Fibroblast of lung (primary cell): ENCODE measurements around the gene SLIT3.

Experiments used
- CTCF ChIP-seq, 2 donors: IDR thresholded peaks in 1 of 2; conservative IDR thresholded peaks in 1 of 2; 1 replicate in 1 of 2; 2 replicates in 1 of 2; pipeline ENCODE4 v1.5.1; 2011 to 2012; ENCODE audit warnings: low read length in 2 of 2, control low read depth in 1 of 2, inconsistent platforms in 1 of 2, low read depth in 1 of 2, mild to moderate bottlenecking in 1 of 2
- EZH2 ChIP-seq: IDR thresholded peaks from 2 replicates; pipeline ENCODE4 v1.5.1; 2012; ENCODE audit warnings: low read length, control low read depth, mild to moderate bottlenecking; ENCODE audit errors: missing control alignments

- no peak for TF ChIP-seq CTCF (conservative IDR thresholded peaks at IDR 0.05 in 1 of 2, IDR thresholded peaks at IDR 0.05 in 1 of 2; ENCODE audit: low read depth in 1 of 2, low read length in 2 of 2)
- TF ChIP-seq EZH2 = no peak
Measured at GRCh38 chr5:169157064-169157463, 143.9 kb downstream of the SLIT3 start.
